HG03097 (cell line): ENCODE data around the gene GPRC6A.

ENCODE experiments used
- ATAC-seq: cut with Tn5 transposase; IDR thresholded peaks from one replicate; pipeline ENCODE4 v1.9.1; 2021; ENCODE audit not compliant: unreplicated experiment, low FRiP score

The GPRC6A gene

DNA sequence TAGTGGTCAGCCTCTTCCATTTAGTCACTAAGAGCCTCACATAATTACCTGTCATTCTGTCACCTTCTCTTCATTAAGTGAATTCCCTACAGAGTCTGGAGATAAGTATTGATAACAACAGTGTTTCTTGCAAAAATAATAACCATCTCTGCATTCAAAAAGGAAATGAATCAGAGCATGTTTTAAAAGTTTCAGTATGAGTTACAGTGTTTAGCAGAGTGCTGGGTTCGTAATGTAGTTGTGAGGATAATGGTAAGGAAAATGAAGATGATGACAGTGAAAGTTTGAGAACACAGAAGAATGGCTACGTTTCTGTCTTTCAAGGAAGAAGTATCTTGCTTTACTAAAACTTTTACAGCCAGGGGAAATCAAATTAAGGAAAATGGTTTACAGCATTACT is 31.3 kb downstream of the GPRC6A start:
- ATAC-seq: no peak

- ATAC-seq: no peak
Measured at GRCh38 chr6:116793224-116793623, 35.7 kb downstream of the GPRC6A start.

GRCh38 chr6:116783852-116784251 is 45.0 kb downstream of the GPRC6A start:
- ATAC-seq: no peak

- no peak for ATAC-seq
Measured at GRCh38 chr6:116779573-116780164, 49.2 kb downstream of the GPRC6A start.

DNA sequence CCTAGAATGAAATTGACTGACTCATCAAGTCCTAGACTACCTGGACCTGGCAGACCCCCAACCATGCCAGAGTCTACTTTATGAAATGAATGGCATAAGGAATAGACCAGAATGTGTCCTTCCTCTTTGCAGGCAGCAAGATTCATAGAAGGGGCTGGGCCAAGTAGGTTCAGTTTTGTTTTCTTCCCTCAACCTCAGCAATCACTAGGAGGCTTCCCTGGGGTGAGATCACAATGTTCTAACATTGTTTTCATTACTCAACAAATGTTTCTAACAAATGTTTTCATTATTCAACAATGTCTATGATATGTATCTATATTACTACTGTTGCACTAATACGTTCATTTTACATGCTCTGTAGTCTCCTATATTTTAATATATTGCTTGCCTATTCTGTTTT is 55.0 kb downstream of the GPRC6A start:
- ATAC-seq: no peak

GRCh38 chr6:116772450-116772849 is 56.4 kb downstream of the GPRC6A start:
- ATAC-seq: no peak

DNA sequence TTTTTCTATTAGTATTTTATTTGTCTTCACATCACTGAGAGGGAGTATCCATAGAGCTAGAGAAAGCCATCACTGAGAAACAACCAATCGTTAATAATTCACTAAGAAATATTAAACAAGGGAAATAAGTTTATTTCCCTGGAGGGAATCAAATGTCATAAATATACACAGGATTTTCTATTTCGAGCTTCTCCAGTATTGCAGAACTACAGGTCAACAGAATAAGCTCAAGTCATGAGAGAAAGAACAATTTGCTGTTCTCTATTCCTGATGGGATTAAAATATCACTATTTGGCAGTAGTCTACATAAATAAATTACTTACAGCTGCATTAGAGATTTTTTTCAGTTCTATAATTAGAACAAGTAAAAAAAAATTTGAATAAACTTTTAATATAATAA is 61.2 kb downstream of the GPRC6A start:
- no peak for ATAC-seq

DNA sequence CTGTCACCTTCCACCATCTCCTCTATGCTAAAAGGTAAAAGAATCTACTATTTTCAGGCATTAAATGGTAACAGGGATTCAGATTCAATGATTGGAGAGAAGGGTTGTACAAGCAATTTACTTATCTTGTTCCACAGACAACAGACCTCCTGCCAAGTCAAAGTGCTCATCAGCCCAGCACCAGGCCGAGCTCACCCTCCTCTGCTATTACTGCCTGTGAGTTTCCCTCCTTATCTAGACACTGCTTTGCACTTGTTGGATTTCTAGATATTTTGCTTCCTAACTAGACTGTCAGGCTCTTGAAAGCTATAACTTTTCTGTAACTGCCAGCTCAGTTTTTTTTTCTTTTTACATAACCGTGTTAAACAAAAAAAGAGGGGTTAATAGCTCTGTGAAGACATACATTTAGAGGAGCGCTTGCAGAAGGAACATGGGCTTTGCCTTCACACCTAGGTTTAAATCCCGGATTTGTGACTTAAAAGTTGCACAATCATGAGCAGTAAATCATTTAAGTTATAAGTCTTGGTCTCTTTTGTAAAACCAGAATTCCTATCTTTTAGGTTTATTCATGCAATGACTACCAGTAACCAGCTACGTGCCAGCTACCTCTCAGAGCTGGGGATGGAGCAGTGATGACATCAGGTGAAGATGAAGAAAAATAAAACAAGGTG is 62.2 kb downstream of the GPRC6A start:
- no peak for ATAC-seq

DNA sequence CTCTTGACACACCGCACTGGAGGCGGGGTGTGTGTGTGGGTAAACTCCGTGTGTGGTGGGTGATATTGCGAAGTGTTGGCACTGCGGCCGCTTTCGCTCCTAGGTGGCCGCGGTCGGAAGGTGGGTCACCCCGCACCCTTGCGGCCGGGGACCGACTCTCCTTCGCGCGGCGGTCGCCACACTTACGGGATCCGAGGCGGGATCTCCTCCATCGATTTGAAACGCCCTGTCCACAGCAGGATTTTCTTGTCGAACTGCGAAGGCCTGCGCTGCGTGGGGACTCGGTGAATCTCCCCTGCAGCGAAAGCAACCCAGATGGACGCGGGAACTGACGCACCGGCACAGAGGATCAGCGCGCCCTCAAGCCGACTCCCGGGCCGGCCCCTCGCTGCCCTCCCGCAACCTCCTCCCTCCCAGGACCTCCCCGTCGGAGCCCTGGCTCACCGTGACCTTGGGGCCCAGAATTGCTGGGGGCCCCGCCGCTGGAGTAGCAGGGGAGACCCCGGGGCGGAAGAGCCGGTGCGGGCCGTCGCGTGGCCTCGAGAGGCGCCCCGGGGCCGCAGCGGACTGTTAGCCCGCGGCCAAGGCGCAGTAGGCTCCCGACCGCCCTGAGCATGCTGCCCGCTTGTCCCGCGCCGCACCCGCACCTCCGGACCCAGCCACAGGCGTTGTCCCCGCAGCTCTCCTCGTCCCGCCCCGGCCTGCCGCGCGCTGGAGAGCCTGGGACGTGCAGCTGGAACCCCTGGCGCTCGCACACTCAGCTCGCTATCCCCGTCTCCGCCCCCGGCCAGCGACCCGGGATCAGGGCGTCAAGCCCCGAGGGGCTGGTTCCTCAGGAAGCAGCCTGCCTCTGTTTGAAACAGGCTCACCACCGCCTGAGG is 63.7 kb downstream of the GPRC6A start, which contains the start of gene FAM162B:
Gene FAM162B (minus strand): TSS at position 759 of the 881 bp plus-strand sequence. CDS start 143 bp downstream, at position 616.
- ATAC-seq: no peak

GRCh38 chr6:116764629-116764960 is 64.3 kb downstream of the GPRC6A start:
- ATAC-seq: no peak

DNA sequence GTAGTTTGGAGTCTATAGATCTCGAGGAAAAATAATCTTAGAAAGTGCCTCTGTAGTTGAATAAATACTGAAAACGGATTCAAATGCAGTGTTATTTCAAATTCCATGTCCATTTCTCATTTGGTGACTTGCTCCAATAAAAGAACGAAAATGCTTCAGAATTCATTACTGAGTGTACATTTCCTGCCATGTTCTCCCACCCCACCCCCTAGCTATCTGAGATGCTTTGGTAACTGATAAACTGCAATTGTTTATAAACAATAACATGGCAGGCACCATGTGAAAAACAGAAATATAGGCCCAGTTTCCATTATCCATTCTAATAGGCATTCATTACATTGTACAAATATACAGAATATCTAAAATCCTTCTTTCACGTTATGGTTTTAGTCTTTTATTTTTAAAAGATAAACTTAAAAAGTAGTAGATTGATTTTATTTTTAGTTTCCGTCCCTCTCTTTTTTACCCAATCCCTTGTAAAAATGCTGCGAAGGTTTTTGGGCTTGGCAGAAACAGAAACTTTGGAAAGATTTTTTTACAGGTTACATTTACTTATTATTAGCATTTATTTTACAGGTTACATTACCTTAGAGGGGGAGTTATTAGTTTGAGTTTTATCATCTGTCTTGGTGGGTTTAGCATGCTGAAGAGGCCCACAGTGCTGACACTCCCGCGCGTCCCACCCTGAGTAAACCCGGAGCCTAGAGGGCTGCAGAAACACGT is 64.8 kb downstream of the GPRC6A start:
- ATAC-seq: no peak

DNA sequence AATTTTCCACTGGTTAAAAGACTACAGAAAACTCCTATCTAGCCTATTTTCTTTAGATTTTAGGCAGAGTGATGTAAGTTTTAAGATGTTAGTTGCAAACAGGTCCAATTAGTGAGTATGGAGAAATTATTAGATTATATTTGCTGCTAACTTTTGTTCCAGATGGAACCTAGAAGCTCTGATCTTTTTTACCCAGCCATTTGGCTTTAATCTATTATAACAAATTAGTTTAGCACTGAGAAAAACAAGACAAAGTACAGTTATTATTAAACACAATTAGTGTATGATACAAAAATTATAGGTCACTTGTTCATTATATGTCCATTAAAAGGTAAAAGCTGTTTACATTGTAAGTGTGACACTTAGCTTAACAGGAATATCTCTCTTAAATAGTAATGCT is 65.8 kb downstream of the GPRC6A start:
- no peak for ATAC-seq

- ATAC-seq: no peak
Measured at GRCh38 chr6:116762235-116762634, 66.6 kb downstream of the GPRC6A start.

GRCh38 chr6:116761779-116762178 is 67.1 kb downstream of the GPRC6A start:
- ATAC-seq: no peak

DNA sequence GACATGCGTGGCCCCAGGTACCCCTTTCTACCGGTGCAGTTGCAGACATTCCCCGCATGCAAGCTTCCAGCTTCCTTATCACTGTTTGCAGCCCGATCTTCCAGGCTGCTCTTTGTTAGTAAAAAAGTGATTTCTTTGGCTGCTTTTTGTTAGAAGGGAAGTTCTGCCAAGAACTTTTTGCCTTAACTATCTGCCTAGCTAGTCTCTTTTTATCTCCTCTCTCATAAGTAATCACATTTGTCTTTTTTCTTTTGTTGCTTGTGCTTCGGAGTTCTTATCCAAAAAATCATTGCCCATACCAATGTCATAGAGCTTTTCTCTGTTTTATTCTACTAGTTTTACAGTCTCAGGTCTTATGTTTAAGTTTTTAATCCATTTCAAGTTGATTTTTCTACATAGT is 83.7 kb downstream of the GPRC6A start:
- ATAC-seq: no peak
